NOMO-1 (cell line): ENCODE data around the gene STXBP2.

Source experiments
- DNase-seq, 2 experiments: peaks; one replicate each; lab custom pipeline; 2025; ENCODE audit not compliant: unreplicated experiment in 2 of 2; lab: John Stamatoyannopoulos, UW

STXBP2 gene

DNA sequence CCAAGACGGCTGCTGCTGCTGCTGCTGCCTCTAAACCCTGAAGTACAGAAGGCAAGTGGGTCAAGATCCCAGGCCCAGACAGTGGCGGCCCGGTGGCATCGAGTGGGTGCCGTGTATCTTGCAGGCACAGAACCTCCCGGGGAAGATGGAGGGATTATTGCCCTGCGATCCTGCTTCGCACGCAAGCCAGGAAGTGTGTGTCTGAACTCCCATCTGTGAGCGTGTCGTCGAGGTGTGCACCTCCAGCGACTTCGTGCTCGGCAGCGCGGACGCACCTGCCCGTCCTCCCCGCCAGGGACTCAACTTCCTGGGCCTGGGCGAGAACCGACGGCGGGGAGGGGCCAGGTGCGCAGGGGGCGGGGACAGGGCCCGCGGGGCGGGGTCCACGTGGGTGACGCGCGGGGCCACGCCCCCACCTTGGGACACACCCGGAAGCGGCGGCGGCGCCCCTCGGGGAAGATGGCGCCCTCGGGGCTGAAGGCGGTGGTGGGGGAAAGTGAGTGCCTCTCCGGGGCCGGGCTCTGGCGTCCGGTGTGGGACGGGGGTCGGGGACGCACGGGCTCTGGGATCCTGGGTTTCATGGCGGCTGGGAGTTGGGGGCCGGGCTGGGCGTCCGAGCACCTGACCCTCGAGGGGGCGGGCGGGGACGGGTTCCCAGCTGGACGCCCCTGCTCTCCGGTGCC, at the start of gene STXBP2:
TSS of gene STXBP2 (plus strand) at position 420 of the 683 bp plus-strand sequence. CDS start at position 460, 40 bp downstream.
- peak; percentile 52 to 81 for DNase-seq

DNA sequence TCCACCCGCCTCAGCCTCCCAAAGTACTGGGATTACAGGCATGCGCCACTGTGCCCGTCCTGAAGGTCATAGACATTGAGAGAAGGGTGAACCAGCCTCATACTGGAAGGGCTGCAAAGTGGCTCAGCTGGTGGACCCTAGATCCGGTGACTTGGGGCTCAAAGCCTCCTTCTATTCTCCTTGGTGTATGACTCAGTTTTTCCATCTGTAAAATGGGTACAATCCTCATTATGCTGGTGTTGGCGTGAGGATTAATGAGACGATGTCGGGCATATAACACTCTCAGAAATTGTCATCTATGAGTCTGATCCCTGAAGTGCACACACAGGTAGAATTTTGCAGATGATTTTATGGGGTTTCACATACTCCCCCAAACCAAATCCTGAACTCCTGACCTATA, 47.1 kb upstream of the STXBP2 start:
- no peak for DNase-seq

DNA sequence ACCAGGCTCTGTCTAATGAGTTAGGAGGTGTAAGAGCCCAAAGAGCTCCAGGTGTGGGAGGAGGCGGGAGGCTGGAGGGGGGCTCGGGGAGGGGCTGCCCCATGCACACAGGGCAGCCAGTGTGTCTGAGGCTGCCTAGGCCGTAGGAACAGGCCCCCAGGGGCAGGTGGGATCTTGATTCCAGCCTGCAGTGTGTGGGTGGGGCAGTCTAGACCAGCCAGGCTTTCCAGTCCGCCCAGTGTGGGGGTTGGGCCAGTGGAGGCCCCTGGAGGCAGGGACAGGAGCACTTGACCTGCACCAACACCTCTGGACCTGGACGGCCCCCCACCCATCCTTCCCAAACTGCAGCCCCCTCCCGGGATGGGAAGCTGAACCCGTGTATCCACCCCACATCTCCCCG, 46.7 kb upstream of the STXBP2 start:
- DNase-seq = no peak

DNA sequence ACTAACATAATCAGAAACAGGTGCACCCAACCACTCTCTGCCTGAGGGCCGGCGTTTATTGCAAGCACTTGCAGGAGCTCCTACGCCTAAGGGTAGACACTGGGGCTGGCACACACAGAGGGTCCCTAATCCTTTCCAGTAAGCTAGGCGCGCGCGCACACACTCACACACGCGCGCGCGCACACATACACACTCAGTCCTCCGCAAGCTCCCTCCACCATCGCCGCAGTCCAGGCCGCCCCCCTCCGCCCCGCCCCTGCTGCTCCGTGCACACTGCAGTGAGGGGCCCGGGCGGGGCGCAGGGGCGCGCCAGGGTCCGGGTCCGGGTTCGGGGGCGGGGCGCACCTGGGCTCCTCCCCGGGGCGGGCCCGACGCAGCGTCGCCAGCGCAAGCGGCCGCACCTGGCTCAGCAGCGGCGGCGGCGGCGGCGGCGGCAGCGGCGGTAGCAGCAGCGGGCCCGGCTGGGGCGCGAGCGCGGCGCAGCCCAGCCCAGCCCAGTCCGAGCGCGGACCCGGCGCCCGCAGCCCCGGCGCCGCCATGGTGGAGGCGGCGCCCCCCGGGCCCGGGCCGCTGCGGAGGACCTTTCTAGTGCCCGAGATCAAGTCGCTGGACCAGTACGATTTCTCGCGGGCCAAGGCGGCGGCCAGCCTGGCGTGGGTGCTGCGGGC, 41.3 kb upstream of the STXBP2 start, which contains the start of gene CAMSAP3:
TSS of gene CAMSAP3 (plus strand) at position 398 of the 668 bp plus-strand sequence. CDS start at position 538, 140 bp downstream.
- peak; percentile 47 to 48 for DNase-seq

DNA sequence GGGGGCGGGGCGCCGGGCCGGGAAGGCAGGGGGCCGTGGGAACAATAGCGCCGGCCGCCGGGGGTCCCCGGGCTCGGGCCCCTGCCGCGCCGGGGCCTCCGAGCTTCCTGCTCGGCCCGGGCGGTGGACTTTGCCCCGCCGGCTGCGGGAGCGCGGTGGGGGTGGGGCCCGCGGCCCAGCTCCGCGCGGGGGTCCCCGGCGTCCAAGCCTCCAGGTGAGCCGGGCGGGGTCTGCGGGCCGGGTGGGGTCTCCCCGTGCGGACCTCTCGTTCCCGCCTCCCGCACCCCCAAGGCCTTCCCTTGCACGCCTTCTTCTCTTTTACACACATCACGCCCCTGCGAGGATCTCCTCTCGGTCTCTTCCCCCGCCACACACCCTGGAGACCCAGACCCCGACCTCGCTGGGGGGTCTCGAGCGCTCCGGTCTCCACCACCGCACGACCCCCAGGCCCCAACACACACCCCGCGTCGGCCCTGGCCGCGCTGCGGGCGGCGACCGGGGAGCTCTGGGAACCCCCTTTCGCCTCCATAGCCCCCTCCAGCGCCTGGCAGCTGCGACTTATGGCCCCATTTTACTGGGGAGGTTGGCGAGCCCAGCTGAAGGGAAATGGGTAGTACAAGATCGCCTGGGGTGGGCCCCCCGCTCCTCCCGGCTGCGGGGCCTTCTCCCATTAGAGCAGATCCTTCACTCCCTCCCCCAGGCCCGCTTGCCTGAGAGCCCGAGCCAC, 40.5 kb upstream of the STXBP2 start:
- DNase-seq = no peak

DNA sequence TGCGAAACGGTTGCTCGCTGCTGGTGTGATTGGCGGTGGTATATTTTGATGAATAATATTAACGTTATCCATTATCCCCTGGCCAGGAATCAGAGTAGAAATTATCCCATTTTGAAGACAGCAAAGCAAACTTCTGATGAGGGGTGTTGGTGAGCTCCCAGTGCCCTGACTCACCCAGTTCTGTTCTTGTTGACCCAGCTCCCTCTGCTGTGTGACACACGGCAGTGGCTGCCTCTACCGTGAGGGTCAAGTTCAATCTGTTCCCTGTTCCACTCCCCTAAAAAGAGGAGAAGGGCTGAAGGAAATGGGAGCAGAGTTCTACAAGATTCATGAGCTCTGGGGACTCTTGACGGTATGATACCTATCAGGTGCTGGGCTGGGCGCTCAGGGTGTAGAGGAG, 39.2 kb upstream of the STXBP2 start:
- no peak for DNase-seq

DNA sequence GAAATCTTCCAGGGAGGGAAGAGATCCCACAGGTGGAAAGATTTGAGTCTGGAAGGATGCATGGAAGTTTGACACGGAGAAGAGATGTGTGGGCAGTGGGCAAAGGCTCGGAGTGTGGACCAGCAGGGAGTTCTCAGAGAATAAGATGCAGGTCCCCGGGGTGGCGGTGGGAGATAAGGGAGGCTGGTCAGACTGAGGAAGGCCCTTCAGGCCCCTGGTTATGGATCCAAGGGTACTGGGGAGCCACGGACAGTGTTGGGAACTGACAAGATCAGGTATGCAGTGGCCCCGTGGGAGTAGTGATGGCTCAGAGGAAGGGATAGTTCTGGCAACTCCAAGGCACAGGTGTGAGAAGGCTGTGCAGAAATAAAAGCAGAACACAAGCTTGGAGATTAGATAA, 38.7 kb upstream of the STXBP2 start:
- no peak for DNase-seq

DNA sequence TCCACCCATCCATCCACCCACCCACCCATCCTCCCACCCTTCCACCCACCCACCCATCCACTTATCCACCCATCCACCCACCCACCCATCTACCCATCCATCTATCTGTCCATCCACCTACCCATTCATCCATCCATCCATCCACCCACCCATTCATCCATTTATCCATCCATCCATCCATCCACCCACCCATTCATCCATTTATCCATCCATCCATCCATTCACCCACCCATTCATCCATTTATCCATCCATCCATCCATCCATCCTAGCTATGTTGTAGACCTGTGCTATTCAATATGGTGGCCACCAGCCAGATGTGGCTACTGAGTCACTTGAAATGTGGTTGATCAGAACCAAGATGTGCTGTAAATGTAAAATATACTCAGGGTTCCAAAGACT, 36.2 kb upstream of the STXBP2 start:
- DNase-seq = no peak

DNA sequence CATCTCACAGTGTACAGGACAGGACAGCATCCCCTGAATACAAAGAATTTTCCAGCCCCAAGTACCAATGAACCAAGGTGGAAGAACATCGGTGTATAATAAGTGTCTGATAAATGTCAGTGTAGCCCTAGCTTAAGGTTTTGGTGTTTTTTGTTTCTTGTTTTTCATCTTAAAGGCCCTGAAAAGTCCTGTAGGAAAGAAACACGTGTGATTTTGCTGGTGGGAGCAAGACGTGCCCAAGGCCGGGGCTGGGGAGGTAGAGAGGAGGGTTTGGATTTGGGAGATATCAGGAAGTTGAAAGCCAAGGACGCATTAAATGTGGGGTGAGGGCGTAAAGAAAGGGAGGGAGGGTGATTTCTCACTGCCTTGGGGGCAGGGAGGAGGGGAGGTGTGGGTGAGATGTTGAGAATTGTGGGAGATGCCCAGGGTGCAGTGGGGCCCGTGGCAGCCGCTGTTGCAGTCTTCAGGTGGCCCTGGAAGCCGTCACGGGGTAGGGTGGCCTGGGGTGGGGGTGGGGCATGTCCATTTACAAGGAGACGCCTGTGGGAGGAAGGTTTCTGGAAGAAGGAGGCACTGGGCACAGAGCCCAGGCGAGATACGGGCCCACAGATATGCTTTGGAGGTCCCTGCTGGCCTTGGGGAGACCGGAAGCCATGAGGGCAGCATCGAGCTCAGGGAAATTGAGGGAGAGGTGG, 34.5 kb upstream of the STXBP2 start:
- no peak for DNase-seq

DNA sequence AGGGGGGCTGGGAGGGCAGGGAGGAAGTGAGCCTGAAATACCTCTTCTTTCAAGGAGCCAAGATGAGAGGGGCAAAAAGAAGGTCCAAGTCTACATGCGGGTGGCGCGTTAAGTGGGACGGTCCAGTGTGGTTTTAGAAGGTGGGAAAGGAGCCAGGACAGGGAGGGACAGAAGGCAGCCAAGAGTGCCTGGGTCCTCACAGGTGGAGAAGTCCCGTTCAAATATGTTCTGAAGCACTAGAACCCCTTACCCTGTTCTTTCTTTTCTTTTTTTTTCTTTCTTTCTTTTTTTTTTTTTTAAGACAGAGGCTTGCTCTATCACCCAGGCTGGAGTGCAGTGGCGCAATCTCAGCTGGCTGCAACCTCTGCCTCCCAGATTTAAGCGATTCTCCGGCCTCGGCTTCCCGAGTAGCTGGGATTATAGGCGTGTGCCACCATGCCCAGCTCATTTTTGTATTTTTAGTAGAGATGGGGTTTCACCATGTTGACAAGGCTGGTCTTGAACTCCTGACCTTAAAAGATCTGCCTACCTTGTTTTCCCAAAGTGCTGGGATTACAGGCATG, 33.9 kb upstream of the STXBP2 start:
- DNase-seq = no peak

DNA sequence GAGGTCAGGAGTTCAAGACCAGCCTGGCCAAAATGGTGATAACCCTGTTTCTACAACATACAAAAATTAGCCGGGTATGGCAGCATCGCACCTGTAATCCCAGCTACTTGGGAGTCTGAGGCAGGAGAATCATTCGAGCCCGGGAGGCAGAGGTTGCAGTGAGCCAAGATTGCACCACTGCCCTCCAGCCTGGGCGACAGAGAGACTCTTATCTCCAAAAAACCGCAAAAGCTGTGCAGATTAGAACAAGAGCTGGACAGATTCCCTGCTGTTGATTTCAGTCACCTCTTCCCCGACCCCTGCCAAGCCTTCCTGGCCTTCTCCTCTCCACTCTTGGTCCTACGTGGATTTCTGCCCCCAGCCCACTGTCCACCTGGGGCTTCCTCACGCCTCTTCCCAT, 33.0 kb upstream of the STXBP2 start:
- no peak for DNase-seq

DNA sequence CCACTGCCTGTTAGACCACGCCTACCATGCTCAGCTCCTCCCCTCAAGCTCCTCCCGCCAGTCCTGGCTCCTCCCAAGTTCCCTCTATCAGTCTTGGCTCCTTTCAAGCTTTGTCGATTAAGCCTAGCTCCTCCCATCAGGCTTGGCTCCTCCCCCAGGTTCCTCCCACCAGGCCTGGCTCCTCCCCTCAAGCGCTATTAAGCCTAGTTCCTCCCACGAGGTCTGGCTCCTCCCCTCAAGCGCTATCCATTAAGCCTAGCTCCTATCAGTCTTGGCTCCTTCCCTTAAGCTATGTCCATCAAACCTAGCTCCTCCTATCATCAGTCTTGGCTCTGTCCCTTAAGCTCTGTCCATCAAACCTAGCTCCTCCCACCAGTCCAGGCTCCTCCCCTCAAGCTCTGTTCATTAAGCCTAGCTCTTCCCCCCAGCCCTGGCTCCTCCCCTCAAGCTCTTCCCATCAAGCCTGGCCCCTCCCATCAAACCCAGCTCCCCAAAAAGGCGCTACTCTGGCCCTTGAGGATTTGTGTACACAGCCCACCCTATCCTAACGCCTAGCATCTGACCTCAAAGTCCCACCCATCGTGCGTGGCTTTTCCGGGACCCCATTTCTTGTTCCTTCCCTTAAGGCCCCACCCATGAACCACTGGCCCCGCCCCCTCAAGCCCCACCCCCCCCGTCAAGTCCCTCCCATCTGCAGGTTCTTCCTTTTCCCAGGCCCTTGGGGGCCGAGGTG, 31.3 kb upstream of the STXBP2 start:
- DNase-seq = peak in 1 of 2 experiments; percentile 18

DNA sequence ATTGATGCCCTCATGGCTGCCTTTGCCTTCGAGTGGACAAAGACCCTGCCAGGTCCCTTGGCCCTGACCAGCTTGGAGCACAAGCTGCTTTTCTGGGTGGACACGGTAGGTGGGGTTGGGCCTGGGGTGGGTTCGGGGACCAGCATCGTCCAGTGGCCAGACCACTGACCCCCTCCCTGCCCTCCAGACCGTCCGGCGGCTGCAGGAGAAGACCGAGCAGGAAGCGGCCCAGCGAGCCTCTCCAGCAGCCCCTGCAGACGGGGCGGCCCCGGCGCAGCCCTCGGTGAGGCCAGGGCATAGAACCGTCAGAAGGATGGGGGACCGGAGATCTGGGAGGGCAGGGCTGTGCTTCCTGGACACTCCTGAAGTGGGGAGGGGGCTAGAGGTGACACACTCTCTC, 30.6 kb upstream of the STXBP2 start:
- no peak for DNase-seq

DNA sequence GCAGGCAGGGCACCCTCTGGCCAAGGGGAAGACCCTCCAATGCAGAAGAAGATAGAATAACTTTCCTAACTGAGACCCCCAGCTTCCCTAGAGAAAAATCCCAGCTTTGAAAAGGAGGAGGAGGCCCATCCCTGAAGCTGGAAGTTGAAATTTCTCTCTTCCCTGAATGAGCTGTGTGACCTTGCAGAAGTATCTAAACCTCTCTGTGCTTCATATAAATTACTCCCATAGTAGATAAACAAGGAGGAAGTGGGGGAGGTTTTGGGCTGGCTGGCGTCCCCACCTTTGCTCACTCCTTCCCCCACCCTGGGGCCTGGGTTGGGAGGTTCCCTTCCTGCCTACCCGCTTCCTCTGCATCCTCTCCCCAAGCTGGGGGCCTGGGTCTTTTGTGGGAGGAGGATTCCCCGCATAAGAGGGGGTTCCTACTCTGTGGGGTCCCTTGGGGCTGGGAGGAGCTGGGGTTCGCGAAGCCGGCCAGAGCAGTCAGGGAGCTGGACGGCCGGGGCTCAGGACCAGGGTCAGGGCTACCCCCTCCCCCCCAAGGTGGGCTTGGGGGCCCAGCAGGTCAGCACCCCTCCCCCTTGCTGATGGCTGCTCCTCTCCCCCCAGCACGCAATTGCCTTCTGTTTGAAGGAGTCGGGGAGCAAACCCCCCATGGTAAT, 29.6 kb upstream of the STXBP2 start:
- DNase-seq = no peak

DNA sequence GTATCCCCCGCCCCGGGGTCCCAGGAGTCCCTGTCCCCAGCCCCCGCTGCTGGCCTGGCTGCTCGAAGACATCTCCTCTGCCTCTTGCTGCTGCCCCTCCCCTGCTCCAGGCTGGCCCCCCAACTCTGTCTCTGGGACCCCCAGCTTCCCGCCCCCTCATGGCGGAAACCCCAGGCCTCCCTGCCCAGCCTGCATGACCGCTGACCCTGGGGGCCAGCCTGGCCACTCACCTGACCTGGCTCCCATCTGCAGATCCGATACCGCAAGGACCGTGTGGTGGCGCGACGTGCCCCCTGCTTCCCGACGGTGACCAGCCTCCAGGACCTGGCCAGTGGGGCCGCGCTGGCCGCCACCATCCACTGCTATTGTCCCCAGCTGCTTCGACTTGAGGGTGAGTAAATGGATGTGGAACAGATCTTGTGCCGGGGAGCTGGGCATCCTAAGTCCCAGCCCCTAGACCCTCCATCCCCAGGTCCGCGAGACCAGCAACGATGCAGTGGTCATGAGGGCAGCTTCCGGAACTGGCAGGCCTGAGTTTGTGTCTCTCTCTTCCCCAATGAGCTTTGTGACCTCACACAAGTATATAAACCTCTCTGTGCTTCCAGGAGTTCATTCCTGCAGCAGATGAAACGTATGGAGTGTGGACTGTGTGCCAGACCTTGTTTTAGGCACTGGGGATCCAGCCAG, 28.9 kb upstream of the STXBP2 start:
- DNase-seq = no peak

DNA sequence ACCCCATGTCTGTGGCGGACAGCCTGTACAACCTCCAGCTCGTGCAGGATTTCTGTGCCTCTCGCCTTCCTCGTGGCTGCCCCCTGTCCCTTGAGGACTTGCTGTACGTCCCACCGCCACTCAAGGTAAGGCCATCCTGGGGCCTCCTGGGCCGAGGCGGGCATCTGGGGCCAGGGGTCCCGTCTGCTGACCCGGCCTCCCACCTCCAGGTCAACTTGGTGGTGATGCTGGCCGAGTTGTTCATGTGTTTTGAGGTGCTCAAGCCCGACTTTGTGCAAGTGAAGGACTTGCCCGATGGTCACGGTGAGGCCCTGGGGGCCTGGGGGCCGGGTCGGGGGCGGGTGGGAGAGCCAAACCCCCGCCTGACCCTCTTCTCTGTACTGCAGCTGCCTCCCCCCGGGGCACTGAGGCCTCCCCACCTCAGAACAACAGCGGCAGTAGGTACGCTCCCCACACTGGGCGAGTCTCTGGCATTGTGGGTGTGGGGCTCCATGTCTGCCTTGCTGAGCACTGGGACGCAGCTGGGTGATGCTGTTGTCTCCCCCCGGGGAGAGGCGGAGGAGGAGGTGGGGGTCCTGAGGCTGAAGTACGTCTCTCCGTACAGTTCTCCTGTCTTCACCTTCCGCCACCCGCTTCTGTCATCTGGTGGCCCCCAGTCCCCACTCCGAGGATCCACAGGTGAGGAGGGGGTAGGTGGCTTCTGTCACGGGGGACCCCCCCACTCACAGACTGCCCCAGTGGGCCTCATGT, 26.2 kb upstream of the STXBP2 start:
- DNase-seq = no peak

DNA sequence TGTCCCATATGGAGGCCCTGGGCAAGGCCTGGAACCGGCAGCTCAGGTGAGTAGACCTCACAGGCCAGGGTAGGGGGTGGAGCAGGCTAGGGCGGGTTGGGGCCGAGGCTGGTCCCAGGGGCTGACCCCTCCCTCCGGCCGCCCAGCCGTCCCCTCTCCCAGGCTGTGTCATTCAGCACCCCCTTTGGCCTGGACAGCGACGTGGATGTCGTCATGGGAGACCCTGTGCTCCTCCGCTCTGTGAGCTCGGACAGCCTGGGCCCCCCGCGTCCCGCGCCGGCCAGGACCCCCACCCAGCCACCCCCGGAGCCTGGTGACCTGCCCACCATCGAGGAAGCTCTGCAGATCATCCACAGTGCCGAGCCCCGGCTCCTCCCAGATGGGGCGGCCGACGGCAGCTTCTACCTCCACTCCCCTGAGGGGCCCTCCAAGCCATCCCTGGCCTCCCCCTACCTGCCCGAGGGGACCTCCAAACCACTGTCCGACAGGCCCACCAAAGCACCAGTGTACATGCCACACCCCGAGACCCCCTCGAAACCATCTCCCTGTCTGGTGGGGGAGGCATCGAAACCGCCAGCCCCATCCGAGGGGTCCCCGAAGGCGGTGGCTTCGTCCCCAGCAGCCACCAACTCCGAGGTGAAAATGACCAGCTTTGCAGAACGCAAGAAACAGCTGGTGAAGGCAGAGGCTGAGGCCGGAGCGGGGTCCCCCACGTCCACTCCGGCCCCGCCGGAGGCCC, 25.2 kb upstream of the STXBP2 start:
- no peak for DNase-seq
